Globus pallidus (tissue), 1 donor: Measurements from ENCODE around the gene MUC5AC.
"Not testable (repeated sequence)": the region's sequence is repeated elsewhere in the genome, so short reads cannot be mapped to it uniquely, and the experiment has no call there.

Experiments used
- DNase-seq: peaks from one replicate; pipeline ENCODE4 v3.0.0-alpha.2; 2015; ENCODE audit warnings: low spot score

The MUC5AC gene

DNA sequence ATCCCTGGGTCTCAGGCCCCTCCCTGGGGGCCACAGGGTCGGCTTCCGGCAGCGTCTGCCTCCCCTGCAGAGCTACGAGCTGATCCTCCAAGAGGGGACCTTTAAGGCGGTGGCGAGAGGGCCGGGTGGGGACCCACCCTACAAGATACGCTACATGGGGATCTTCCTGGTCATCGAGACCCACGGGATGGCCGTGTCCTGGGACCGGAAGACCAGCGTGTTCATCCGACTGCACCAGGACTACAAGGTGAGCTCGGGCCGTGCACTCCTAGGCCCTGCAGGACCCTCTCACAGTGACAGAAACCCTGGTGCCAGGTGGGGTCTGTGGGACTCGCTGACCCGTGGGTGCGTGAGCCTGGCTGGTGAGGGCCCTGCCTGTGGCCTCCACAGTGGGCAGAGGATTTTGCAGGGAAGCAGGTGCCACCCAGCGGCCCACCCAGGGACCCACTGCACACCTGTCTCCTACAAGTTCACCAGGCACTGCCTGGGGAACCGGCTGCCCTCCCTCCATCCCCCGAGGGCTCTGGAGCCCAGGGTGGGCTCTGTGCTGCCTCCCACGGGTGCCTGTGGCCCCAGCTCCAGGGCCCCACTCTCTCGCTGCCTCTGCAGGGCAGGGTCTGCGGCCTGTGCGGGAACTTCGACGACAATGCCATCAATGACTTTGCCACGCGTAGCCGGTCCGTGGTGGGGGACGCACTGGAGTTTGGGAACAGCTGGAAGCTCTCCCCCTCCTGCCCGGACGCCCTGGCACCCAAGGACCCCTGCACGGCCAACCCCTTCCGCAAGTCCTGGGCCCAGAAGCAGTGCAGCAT is 78.8 kb downstream of the MUC5AC start:
- no peak for DNase-seq

DNA sequence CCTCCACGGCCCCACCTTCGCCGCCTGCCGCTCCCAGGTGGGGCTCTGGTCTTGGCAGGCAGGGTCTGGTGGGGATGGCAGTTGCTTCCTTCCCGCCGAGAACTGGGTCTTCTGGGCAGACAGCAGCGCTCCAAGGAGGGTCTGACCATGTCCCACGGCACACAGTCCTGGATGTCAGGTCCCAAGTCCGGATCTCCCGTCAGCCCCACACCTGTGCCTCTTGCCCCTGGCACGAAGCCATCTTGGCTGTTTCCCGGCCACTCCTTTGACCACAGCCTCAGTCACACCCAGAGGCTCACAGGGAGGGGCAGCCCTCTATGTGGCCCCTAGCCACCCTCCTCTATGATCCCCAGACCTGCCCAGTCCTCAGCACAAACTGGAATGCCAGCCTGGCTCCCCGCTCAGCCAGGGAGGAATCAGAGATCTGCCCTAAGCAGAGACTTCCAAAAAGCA is 79.4 kb downstream of the MUC5AC start:
- DNase-seq, result no peak

DNA sequence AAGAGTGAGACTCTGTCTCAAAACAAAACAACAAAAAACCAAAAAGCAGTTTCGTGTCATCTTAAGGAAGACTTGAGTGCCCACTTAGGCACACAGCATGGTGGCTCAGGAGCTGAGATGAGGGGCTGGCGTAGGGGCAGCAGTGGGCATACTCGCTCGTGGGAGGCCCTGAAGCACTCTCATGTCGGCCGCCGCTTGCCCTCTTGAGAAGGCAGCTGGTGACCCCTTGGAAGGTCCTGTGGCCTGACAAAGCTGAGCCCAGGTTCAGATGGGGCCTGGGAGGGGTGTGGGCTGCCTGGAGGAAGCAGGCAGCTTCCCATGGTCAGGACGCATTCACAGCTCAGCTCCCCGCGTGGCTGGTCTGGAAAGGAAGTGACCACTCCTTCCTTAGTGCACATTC is 80.1 kb downstream of the MUC5AC start:
- no peak for DNase-seq

DNA sequence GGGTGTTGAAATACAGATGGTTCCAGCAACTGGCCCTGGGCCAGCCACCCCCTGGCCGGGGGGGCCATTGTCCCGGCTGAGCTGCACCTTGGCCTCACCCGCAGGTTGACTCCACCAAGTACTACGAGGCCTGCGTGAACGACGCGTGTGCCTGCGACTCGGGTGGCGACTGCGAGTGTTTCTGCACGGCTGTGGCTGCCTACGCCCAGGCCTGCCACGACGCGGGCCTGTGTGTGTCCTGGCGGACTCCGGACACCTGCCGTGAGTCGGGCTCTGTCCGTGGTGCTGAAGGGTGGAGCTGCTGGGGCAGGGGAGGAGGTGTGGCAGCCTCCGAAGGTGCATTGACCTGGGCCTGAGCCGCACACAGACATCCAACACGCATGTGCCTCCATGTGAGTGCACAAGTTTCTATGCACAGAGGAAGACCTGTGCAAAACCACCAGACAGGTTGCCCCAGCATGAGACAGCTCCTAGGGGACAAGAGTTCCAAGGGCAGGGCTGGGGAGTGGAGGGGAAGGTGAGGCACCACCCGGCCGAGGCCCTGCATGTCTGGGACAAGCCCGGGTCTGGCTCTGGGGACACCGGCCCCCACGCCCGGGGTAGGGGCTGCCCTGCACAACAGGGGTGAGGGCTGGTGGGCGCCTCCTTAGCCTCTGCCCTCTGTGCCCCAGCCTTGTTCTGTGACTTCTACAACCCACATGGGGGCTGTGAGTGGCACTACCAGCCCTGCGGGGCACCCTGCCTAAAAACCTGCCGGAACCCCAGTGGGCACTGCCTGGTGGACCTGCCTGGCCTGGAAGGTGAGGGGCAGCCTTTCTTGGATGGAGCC is 81.2 kb downstream of the MUC5AC start:
- no peak for DNase-seq

DNA sequence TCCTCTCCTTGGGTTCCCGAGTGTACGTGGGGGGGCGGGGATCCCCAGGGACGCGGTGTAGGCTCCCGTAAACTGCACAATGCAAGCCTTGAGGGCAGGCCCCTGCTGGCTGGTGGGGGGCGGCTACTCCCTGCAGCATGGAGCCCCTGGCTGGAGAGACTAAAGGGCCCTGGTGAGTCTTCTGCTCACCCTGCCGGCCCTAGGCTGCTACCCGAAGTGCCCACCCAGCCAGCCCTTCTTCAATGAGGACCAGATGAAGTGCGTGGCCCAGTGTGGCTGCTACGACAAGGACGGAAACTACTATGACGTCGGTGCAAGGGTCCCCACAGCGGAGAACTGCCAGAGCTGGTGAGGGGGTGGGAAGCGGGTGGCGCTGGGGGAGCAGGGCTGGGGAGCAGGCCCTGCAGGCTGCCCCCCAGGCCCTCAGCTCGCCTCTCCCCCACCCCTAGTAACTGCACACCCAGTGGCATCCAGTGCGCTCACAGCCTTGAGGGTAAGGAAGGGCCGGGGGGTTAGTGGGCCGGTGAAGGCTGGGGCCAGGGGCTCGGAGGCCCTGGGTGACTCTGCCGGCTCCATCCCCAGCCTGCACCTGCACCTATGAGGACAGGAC is 81.9 kb downstream of the MUC5AC start:
- DNase-seq, result no peak

DNA sequence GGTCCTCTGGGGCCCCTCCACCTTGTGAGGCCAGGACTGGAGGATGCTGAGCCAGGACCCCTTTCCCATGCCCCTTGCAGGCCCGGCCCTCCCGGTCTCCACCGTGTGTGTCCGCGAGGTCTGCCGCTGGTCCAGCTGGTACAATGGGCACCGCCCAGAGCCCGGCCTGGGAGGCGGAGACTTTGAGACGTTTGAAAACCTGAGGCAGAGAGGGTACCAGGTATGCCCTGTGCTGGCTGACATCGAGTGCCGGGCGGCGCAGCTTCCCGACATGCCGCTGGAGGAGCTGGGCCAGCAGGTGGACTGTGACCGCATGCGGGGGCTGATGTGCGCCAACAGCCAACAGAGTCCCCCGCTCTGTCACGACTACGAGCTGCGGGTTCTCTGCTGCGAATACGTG is 83.0 kb downstream of the MUC5AC start:
- no peak for DNase-seq

DNA sequence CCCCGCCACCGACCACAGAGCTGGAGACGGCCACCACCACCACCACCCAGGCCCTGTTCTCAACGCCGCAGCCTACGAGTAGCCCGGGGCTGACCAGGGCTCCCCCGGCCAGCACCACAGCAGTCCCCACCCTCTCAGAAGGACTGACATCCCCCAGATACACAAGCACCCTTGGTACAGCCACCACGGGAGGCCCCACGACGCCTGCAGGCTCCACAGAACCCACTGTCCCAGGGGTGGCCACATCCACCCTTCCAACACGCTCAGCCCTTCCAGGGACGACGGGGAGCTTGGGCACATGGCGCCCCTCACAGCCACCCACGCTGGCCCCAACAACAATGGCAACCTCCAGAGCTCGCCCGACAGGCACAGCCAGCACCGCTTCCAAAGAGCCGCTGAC is 84.0 kb downstream of the MUC5AC start:
- no peak for DNase-seq

DNA sequence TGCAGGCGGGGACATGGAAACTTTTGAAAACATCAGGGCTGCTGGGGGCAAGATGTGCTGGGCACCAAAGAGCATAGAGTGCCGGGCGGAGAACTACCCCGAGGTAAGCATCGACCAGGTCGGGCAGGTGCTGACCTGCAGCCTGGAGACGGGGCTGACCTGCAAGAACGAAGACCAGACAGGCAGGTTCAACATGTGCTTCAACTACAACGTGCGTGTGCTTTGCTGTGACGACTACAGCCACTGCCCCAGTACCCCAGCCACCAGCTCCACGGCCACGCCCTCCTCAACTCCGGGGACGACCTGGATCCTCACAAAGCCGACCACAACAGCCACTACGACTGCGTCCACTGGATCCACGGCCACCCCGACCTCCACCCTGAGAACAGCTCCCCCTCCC is 84.5 kb downstream of the MUC5AC start:
- no peak for DNase-seq

DNA sequence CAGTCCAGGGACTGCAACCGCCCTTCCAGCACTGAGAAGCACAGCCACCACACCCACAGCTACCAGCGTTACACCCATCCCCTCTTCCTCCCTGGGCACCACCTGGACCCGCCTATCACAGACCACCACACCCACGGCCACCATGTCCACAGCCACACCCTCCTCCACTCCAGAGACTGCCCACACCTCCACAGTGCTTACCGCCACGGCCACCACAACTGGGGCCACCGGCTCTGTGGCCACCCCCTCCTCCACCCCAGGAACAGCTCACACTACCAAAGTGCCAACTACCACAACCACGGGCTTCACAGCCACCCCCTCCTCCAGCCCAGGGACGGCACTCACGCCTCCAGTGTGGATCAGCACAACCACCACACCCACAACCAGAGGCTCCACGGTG is 85.0 kb downstream of the MUC5AC start:
- not testable (repeated sequence) for DNase-seq

DNA sequence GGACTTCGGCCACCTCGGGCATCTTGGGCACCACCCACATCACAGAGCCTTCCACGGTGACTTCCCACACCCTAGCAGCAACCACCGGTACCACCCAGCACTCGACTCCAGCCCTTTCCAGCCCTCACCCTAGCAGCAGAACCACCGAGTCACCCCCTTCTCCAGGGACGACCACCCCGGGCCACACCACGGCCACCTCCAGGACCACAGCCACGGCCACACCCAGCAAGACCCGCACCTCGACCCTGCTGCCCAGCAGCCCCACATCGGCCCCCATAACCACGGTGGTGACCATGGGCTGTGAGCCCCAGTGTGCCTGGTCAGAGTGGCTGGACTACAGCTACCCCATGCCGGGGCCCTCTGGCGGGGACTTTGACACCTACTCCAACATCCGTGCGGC is 85.8 kb downstream of the MUC5AC start:
- not testable (repeated sequence) for DNase-seq

DNA sequence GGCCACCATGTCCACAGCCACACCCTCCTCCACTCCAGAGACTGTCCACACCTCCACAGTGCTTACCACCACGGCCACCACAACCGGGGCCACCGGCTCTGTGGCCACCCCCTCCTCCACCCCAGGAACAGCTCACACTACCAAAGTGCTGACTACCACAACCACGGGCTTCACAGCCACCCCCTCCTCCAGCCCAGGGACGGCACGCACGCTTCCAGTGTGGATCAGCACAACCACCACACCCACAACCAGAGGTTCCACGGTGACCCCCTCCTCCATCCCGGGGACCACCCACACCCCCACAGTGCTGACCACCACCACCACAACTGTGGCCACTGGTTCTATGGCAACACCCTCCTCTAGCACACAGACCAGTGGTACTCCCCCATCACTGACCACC is 86.8 kb downstream of the MUC5AC start:
- DNase-seq, result not testable (repeated sequence)

DNA sequence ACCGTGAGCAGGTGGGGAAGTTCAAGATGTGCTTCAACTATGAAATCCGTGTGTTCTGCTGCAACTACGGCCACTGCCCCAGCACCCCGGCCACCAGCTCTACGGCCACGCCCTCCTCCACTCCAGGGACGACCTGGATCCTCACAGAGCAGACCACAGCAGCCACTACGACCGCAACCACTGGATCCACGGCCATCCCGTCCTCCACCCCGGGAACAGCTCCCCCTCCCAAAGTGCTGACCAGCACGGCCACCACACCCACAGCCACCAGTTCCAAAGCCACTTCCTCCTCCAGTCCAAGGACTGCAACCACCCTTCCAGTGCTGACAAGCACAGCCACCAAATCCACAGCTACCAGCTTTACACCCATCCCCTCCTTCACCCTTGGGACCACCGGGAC is 88.0 kb downstream of the MUC5AC start:
- not testable (repeated sequence) for DNase-seq

DNA sequence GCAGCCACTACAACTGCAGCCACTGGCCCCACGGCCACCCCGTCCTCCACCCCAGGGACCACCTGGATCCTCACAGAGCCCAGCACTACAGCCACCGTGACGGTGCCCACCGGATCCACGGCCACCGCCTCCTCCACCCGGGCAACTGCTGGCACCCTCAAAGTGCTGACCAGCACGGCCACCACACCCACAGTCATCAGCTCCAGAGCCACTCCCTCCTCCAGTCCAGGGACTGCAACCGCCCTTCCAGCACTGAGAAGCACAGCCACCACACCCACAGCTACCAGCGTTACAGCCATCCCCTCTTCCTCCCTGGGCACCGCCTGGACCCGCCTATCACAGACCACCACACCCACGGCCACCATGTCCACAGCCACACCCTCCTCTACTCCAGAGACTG is 88.5 kb downstream of the MUC5AC start:
- DNase-seq, result not testable (repeated sequence)

DNA sequence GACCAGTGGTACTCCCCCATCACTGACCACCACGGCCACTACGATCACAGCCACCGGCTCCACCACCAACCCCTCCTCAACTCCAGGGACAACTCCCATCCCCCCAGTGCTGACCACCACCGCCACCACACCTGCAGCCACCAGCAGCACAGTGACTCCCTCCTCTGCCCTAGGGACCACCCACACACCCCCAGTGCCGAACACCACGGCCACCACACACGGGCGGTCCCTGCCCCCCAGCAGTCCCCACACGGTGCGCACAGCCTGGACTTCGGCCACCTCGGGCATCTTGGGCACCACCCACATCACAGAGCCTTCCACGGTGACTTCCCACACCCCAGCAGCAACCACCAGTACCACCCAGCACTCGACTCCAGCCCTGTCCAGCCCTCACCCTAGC is 89.3 kb downstream of the MUC5AC start:
- DNase-seq, result not testable (repeated sequence)

DNA sequence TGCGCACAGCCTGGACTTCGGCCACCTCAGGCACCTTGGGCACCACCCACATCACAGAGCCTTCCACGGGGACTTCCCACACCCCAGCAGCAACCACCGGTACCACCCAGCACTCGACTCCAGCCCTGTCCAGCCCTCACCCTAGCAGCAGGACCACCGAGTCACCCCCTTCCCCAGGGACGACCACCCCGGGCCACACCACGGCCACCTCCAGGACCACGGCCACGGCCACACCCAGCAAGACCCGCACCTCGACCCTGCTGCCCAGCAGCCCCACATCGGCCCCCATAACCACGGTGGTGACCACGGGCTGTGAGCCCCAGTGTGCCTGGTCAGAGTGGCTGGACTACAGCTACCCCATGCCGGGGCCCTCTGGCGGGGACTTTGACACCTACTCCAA is 91.2 kb downstream of the MUC5AC start:
- DNase-seq, result not testable (repeated sequence)

DNA sequence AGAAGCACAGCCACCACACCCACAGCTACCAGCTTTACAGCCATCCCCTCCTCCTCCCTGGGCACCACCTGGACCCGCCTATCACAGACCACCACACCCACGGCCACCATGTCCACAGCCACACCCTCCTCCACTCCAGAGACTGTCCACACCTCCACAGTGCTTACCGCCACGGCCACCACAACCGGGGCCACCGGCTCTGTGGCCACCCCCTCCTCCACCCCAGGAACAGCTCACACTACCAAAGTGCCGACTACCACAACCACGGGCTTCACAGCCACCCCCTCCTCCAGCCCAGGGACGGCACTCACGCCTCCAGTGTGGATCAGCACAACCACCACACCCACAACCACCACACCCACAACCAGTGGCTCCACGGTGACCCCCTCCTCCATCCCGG is 92.7 kb downstream of the MUC5AC start:
- DNase-seq, result not testable (repeated sequence)
